Neural cell (in vitro differentiated cells): ENCODE results near the gene ELOVL7.

ENCODE experiments used
- EZH2 ChIP-seq: fragments of 200-600, 300-800 bp; shearing (Covaris generic), sonication (generic); IDR thresholded peaks from 2 replicates; pipeline ENCODE4 v1.6.1; 2014; ENCODE audit warnings: antibody characterized with exemption, low read length, borderline replicate concordance, mild to moderate bottlenecking; ENCODE audit not compliant: insufficient read depth, poor library complexity, severe bottlenecking
- POLR2AphosphoS5 ChIP-seq: IDR thresholded peaks from 2 replicates; pipeline ENCODE4 v1.6.1; 2012
- TAF1 ChIP-seq: IDR thresholded peaks from 2 replicates; pipeline ENCODE4 v1.6.1; 2012; ENCODE audit warnings: low read depth
- TF ChIP-seq, protein P1 (sequence below): fragments of 450-650 bp; IDR thresholded peaks from 2 replicates; pipeline ENCODE4 v1.5.1; 2014; ENCODE audit warnings: antibody characterized with exemption, mild to moderate bottlenecking, moderate library complexity; ENCODE audit not compliant: poor library complexity, severe bottlenecking

DNA sequence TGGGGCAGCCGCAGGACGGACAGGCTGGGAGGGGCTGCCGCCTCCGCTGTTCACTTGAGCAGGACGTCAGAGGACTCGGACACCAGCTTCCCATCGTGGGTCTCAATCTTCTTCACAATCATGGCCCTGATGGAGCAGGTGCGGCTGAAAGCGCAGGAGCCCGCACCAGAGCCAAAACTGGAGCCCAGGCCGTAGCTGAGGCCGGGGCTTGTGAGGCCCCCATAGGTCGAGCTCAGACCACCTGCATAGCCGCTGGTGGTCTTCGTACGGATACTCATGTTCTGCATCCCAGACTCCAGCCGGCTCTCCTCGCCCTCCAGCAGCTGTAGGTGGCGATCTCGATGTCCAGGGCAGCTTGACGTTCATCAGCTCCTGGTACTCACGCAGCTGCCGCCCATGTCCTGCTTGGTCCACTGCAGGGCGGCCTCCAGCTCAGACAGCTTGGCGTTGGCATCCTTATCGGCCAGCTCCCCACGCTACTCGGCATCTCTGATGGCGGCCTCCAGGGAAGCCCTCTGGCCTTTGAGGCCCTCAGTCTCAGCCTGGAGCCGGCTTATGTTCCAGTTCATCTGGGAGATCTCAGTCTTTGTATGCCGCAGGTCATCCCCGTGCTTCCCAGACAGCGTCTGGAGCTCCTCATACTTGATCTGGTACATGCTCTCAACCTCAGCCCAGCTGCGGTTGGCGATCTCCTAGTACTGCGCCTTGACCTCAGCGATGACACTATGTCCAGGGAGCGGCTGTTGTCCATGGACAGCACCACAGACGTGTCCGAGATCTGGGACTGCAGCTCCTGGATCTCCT, 100.4 kb downstream of the ELOVL7 start:
- TF ChIP-seq POLR2AphosphoS5, result no peak
- TF ChIP-seq EZH2, result no peak
- TF ChIP-seq, protein P1, sequence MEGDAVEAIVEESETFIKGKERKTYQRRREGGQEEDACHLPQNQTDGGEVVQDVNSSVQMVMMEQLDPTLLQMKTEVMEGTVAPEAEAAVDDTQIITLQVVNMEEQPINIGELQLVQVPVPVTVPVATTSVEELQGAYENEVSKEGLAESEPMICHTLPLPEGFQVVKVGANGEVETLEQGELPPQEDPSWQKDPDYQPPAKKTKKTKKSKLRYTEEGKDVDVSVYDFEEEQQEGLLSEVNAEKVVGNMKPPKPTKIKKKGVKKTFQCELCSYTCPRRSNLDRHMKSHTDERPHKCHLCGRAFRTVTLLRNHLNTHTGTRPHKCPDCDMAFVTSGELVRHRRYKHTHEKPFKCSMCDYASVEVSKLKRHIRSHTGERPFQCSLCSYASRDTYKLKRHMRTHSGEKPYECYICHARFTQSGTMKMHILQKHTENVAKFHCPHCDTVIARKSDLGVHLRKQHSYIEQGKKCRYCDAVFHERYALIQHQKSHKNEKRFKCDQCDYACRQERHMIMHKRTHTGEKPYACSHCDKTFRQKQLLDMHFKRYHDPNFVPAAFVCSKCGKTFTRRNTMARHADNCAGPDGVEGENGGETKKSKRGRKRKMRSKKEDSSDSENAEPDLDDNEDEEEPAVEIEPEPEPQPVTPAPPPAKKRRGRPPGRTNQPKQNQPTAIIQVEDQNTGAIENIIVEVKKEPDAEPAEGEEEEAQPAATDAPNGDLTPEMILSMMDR, result no peak
- TF ChIP-seq TAF1, result no peak
